AG04450 (cell line): ENCODE data around the gene PEX14. TPM values are rescaled to one million over a fixed set of nuclear protein-coding genes. Genes with fewer than 3 reads are reported as not detected.

Source experiments
- CTCF ChIA-PET: fragments of 300-600, 350-600 bp; formaldehyde crosslinking; extraction: SDS; loops from one replicate; lab custom pipeline; 2022; ENCODE audit warnings: antibody characterized with exemption, inconsistent platforms; lab: Charles Lee
- POLR2A ChIA-PET: fragments of 350-600 bp; formaldehyde crosslinking; extraction: SDS; loops from one replicate; lab custom pipeline; 2021; ENCODE audit warnings: antibody characterized with exemption, inconsistent platforms; lab: Yijun Ruan, JAX
- DNase-seq: peaks from one replicate; pipeline ENCODE4 v3.0.0-alpha.2; 2011; ENCODE audit warnings: low read depth, low spot score
- H3K27ac ChIP-seq: one replicate; pipeline ENCODE4 v1.5.1; 2012; ENCODE audit warnings: low read depth, low read length, control low read depth
- H3K27me3 ChIP-seq: one replicate; pipeline ENCODE4 v1.6.0; 2012; ENCODE audit warnings: low read length; ENCODE audit not compliant: control insufficient read depth, insufficient read depth
- H3K4me3 ChIP-seq: 2 replicates; pipeline ENCODE4 v1.5.1; 2011; ENCODE audit warnings: mild to moderate bottlenecking, low read depth, low read length, control low read depth
- H3K9me3 ChIP-seq: 2 replicates; pipeline ENCODE4 v1.5.1; 2012; ENCODE audit warnings: low read length; ENCODE audit not compliant: control insufficient read depth, insufficient read depth
- CTCF ChIP-seq: IDR thresholded peaks from 2 replicates; pipeline ENCODE4 v1.5.1; 2011; ENCODE audit warnings: low read depth, low read length, control low read depth, inconsistent platforms
- polyA plus RNA-seq: library from polyadenylated mRNA; depleted of rRNA; stranded (reverse); fragments of >200 nt; gene quantifications from 2 replicates; pipeline ENCODE4 v1.2.3, GENCODE V29; 2011

PEX14 gene
- polyA plus RNA-seq, 1 experiment = 6.6 TPM

GRCh38 chr1:10430216-10431069 is 44.3 kb upstream of the PEX14 start, which contains the start of gene CENPS:
CENPS (plus strand) TSS chr1:10430433; CDS start chr1:10430518, 85 bp downstream.
- CTCF ChIA-PET = interaction anchor here (0.6 to 4.8 kb wide), 21 partner anchors 10 to 746 kb away, joined by 3 to 98 read pairs (median 4); no protein-coding TSS in a partner anchor
- Histone ChIP-seq H3K27ac (peak within 1 kb of the TSS; percentile 68), H3K4me3 (peak within 1 kb of the TSS; percentile 87), H3K27me3 (no peaks in the 10 kb centered on the region), H3K9me3 (no peaks in the 10 kb centered on the region; the same call in 1 of the 2 replicates)
- peak; percentile 86 for TF ChIP-seq CTCF
- DNase-seq = peak; percentile 55
- POLR2A ChIA-PET = interaction anchor here (0.6 to 1.9 kb wide), 5 partner anchors 11 to 64 kb away, joined by 4 to 7 read pairs (median 6); partner anchors contain the start of gene PGD

- no peaks in the 10 kb centered on the region; the same call in 1 of the 2 replicates for H3K9me3 ChIP-seq
- CTCF ChIA-PET = interaction anchor here (3.6 to 4.8 kb wide), 4 partner anchors 11 to 63 kb away, joined by 15 to 98 read pairs (median 53); no protein-coding TSS in a partner anchor
- H3K27me3 ChIP-seq = no peaks in the 10 kb centered on the region
- POLR2A ChIA-PET = interaction anchor here (1.9 kb wide), 2 partner anchors 33 to 50 kb away, joined by 4 to 7 read pairs; partner anchors contain the start of gene PGD
- peak overlapping the region; percentile 68 for H3K27ac ChIP-seq
- peak overlapping the region; percentile 87 for H3K4me3 ChIP-seq
- TF ChIP-seq CTCF = no peak
- no peak for DNase-seq
Observed at GRCh38 chr1:10431070-10431730, 43.5 kb upstream of the PEX14 start.

- no peaks in the 10 kb centered on the region for H3K27me3 ChIP-seq
- H3K4me3 ChIP-seq = no peak overlapping the region
- ChIA-PET POLR2A (no interaction called here), CTCF (interaction anchor here (3.9 to 4.2 kb wide), 2 partner anchors 9 to 61 kb away, joined by 15 to 21 read pairs; no protein-coding TSS in a partner anchor)
- DNase-seq = no peak
- no peaks in the 10 kb centered on the region; the same call in 1 of the 2 replicates for H3K9me3 ChIP-seq
- TF ChIP-seq CTCF = no peak
- H3K27ac ChIP-seq = peak overlapping the region; percentile 31
Observed at GRCh38 chr1:10432910-10433700, 41.6 kb upstream of the PEX14 start.

- ChIA-PET CTCF (interaction anchor here (0.9 to 3.9 kb wide), 2 partner anchors 61 to 74 kb away, joined by 3 to 21 read pairs; no protein-coding TSS in a partner anchor), POLR2A (no interaction called here)
- Histone ChIP-seq H3K4me3 (no peak overlapping the region), H3K27me3 (no peaks in the 10 kb centered on the region), H3K27ac (no peak overlapping the region), H3K9me3 (no peaks in the 10 kb centered on the region; the same call in 1 of the 2 replicates)
- DNase-seq = no peak
- TF ChIP-seq CTCF = no peak
Observed at GRCh38 chr1:10433790-10434189, 41.0 kb upstream of the PEX14 start.
